Lower lobe of right lung (tissue), 2 donors: ENCODE measurements around the gene AMMECR1. TPM values are rescaled to one million over a fixed set of nuclear protein-coding genes. Genes with fewer than 3 reads are reported as not detected.

Source experiments
- ATAC-seq, 2 donors: fragments of 200-7000 bp; cut with Tn5 transposase; one replicate each; pipeline ENCODE4 v1.9.1; 2020 to 2022; ENCODE audit warnings: mild to moderate bottlenecking in 2 of 2, moderate library complexity in 2 of 2
- DNase-seq: peaks from one replicate; pipeline ENCODE4 v3.0.0-alpha.2; 2020
- H3K27ac ChIP-seq: fragments of 200-600 bp; one replicate; pipeline ENCODE4 v1.8.0; 2022
- H3K27me3 ChIP-seq: fragments of 200-600 bp; one replicate; pipeline ENCODE4 v1.8.0; 2022; ENCODE audit warnings: low read depth
- H3K36me3 ChIP-seq: fragments of 200-600 bp; one replicate; pipeline ENCODE4 v1.8.0; 2022; ENCODE audit warnings: mild to moderate bottlenecking
- H3K4me1 ChIP-seq: fragments of 200-600 bp; one replicate; pipeline ENCODE4 v1.8.0; 2022
- H3K4me3 ChIP-seq: fragments of 200-600 bp; one replicate; pipeline ENCODE4 v1.8.0; 2022; ENCODE audit warnings: mild to moderate bottlenecking
- H3K9me3 ChIP-seq: fragments of 200-600 bp; one replicate; pipeline ENCODE4 v1.8.0; 2022
- intact Hi-C: fragments of 100-400 bp; cut with DNase I; formaldehyde crosslinking; loops from one replicate; pipeline ENCODE4 v1.11.0; 2022
- total RNA-seq: library from RNA; stranded (reverse); fragmentation: NEBNext Ultra II Directional; extraction: Animal tissue kit (Norgen Biotek cat#: 25700); gene quantifications from one replicate; pipeline ENCODE4 v1.2.1, GENCODE V29; 2021
- TF ChIP-seq, protein P1 (sequence below): fragments of 200-600 bp; IDR thresholded peaks from one replicate; pipeline ENCODE4 v1.8.0; 2022; ENCODE audit warnings: antibody characterized with exemption, mild to moderate bottlenecking
- donor health status: DM: no; HTN: yes; CAD: no; lungs with severe emphysema.

AMMECR1 gene
- total RNA-seq, 1 donor from 2014 or later: 6.5 TPM

DNA sequence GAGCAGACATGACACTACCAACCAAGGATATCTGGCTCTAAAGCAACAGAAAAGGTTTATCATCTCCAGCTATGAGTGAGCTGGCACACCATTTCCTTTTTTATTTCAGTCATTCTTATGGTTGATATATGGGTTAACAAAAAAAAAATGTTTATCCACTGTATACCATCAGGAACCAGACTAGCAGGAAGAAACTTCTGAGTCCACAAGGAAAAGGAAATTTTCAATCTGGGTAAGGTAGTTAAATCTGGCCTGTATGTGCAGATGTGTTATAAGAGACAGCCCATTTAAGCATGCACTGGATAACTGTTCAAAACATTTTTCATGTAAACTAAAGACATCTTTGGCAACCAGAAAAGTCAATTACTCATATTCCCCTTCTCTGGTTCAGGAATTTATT, 35.0 kb downstream of the AMMECR1 start:
- DNase-seq: no peak
- no peaks in the 10 kb centered on the region for H3K36me3 ChIP-seq

DNA sequence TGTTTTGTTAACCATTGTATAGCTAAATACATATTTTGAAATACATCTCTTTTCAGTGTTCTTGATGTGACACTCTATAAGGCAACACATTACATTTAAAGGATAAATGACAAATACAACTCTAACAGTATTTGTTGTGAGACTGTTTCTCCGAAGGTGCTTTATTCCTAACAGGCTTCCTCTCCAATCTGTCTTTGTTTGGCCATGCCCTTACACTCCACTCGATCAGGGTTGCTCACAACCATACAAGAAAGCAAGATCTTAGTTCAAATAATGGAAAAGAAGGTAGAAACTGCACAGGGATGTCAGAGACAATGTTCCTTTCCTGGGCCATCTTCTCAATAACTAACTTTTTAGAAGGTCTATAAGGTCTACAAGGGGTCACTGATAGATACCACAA, 36.5 kb downstream of the AMMECR1 start:
- Histone ChIP-seq H3K9me3 (no peaks in the 10 kb centered on the region), H3K36me3 (no peaks in the 10 kb centered on the region), H3K4me3 (no peak overlapping the region), H3K27me3 (no peaks in the 10 kb centered on the region), H3K4me1 (peaks cover 6% of the 10 kb centered on the region), H3K27ac (no peak overlapping the region)
- TF ChIP-seq, protein P1, sequence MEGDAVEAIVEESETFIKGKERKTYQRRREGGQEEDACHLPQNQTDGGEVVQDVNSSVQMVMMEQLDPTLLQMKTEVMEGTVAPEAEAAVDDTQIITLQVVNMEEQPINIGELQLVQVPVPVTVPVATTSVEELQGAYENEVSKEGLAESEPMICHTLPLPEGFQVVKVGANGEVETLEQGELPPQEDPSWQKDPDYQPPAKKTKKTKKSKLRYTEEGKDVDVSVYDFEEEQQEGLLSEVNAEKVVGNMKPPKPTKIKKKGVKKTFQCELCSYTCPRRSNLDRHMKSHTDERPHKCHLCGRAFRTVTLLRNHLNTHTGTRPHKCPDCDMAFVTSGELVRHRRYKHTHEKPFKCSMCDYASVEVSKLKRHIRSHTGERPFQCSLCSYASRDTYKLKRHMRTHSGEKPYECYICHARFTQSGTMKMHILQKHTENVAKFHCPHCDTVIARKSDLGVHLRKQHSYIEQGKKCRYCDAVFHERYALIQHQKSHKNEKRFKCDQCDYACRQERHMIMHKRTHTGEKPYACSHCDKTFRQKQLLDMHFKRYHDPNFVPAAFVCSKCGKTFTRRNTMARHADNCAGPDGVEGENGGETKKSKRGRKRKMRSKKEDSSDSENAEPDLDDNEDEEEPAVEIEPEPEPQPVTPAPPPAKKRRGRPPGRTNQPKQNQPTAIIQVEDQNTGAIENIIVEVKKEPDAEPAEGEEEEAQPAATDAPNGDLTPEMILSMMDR: no peak
- DNase-seq (no peak), ATAC-seq (peak in 1 of 2 donors; percentile 55)
- intact Hi-C loops: no loop called here

More for the DNA sequence above, 35.0 kb downstream of the AMMECR1 start:
- H3K9me3 ChIP-seq: no peaks in the 10 kb centered on the region
- no peak overlapping the region for H3K4me3 ChIP-seq
- H3K27ac ChIP-seq: no peak overlapping the region
- intact Hi-C loops: no loop called here
- no peaks in the 10 kb centered on the region for H3K27me3 ChIP-seq
- TF ChIP-seq, protein P1: no peak
- H3K4me1 ChIP-seq: peaks cover 6% of the 10 kb centered on the region
- ATAC-seq: no peak

DNA sequence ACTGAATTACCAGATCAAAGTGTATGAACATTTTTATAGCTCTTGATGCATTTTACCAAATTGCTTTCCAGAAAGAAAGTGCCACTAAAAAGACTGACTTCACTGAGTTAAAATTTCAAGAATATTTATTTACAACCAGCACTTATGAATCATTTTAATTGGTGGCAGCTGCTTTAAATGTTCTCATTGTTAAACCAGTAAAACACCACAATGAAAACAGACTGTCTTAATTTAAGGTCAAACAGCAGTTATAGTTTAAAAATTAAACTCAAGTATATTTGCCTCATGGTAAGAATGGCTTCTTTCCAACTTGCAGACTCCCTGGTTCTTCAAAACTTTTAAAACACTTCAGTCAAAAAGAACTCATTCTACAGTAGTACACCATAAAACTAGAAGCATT, 36.9 kb downstream of the AMMECR1 start:
- no peaks in the 10 kb centered on the region for H3K9me3 ChIP-seq
- DNase-seq: no peak
- no peaks in the 10 kb centered on the region for H3K36me3 ChIP-seq
- TF ChIP-seq, protein P1: no peak
- no peaks in the 10 kb centered on the region for H3K27me3 ChIP-seq
- H3K27ac ChIP-seq: no peak overlapping the region
- peak in 1 of 2 donors; percentile 76 for ATAC-seq
- no peak overlapping the region for H3K4me3 ChIP-seq
- peaks cover 6% of the 10 kb centered on the region for H3K4me1 ChIP-seq
- intact Hi-C loops: no loop called here

DNA sequence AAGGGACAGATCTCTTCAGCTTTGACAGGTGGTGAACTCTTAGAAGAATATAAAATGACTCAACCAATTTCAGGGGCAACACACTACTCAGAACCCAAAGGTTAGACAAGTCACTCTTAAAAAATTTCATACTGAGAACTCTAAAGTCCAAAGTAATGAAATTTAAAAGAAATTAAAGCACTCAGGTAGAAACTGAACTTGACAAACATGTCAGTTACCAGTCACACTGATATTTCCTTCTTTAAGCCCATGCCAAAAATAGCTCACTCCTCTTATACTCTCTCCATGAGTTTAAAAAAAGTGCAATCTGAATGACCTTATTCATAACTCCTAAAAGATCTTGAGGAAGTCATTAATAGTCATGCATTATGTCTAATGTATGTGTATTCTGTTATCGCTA, 40.3 kb downstream of the AMMECR1 start:
- intact Hi-C loops: no loop called here
- H3K4me3 ChIP-seq: no peak overlapping the region
- H3K36me3 ChIP-seq: no peaks in the 10 kb centered on the region
- H3K4me1 ChIP-seq: peaks cover 6% of the 10 kb centered on the region
- H3K9me3 ChIP-seq: no peaks in the 10 kb centered on the region
- no peaks in the 10 kb centered on the region for H3K27me3 ChIP-seq
- DNase-seq (no peak), ATAC-seq (no peak)
- H3K27ac ChIP-seq: no peak overlapping the region
- TF ChIP-seq, protein P1: no peak

DNA sequence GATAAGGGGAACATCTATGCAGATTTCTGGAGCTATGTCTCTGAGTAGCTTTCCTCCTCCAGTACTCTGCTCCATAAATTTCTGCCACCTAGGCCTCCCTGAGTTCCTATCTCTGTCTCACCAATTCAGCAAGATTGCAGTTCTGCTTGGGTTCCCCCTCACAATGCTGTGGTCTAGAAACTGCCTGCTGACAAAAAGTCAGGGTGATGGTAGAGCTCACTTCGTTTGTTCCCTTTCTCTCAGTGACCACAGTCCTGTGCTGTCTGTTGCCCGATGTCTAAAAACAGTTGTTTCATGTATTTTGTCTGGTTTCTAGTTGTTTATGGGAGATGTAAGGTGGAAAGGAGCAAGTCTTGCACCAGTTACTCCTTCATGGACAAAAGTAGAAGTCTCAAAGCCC, 41.1 kb downstream of the AMMECR1 start:
- no peaks in the 10 kb centered on the region for H3K27me3 ChIP-seq
- intact Hi-C loops: no loop called here
- no peak overlapping the region for H3K27ac ChIP-seq
- no peaks in the 10 kb centered on the region for H3K36me3 ChIP-seq
- no peak for DNase-seq
- TF ChIP-seq, protein P1: no peak
- no peak for ATAC-seq
- H3K9me3 ChIP-seq: no peaks in the 10 kb centered on the region
- peaks cover 6% of the 10 kb centered on the region for H3K4me1 ChIP-seq
- H3K4me3 ChIP-seq: no peak overlapping the region

DNA sequence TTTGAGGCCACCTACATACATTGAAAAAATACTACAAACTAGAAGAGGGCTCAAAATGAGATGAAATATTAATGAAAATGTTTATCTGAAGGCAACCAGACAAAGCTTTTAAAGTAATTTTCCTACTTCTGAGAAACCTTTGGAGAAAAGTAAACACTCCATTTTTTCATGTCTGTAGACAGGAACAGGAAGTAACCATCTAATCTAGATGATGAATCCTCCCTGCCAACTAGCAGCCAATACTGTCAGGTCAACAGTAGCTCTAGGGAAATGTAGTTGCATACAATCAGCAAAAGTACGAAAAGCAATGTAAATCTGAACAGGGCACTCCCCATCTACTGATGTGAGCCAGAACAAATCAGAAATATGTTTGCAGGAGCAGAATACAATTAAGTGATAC, 49.0 kb downstream of the AMMECR1 start:
- Histone ChIP-seq H3K36me3 (no peaks in the 10 kb centered on the region), H3K27ac (no peak overlapping the region), H3K4me1 (peaks cover 7% of the 10 kb centered on the region), H3K9me3 (no peaks in the 10 kb centered on the region), H3K4me3 (no peak overlapping the region), H3K27me3 (no peaks in the 10 kb centered on the region)
- TF ChIP-seq, protein P1: no peak
- intact Hi-C loops: no loop called here
- ATAC-seq: no peak
- no peak for DNase-seq
